Thymus (tissue), 11 donors: ENCODE data around the gene GARRE1. TPM values are rescaled to one million over a fixed set of nuclear protein-coding genes. Genes with fewer than 3 reads are reported as not detected.
A peak's percentile ranks its signal among the peaks of the same experiment; 100 is the strongest.
"Not testable (repeated sequence)": the region's sequence is repeated elsewhere in the genome, so short reads cannot be mapped to it uniquely, and the experiment has no call there.

Source experiments
- DNase-seq, 9 donors: peaks; one replicate each; pipeline ENCODE4 v3.0.0-alpha.2; 2013; ENCODE audit warnings: low spot score in 9 of 9, low read depth in 6 of 9, missing footprints in 1 of 9
- H3K27ac ChIP-seq, 2 donors: one replicate each; pipeline ENCODE4 v1.5.1; 2013; ENCODE audit warnings: control low read depth in 1 of 2, low read depth in 1 of 2, low read length in 1 of 2, mild to moderate bottlenecking in 1 of 2, moderate library complexity in 1 of 2
- H3K27me3 ChIP-seq, 2 donors: one replicate each; pipeline ENCODE4 v1.5.1; 2013; ENCODE audit warnings: low read length in 1 of 2; ENCODE audit not compliant: control insufficient read depth in 2 of 2, insufficient read depth in 1 of 2
- H3K36me3 ChIP-seq, 2 donors: one replicate each; pipeline ENCODE4 v1.5.1; 2013; ENCODE audit warnings: low read length in 1 of 2, mild to moderate bottlenecking in 1 of 2, moderate library complexity in 1 of 2; ENCODE audit not compliant: control insufficient read depth in 2 of 2, insufficient read depth in 2 of 2
- H3K4me1 ChIP-seq, 2 donors: one replicate each; pipeline ENCODE4 v1.5.1; 2013; ENCODE audit warnings: low read length in 2 of 2; ENCODE audit not compliant: control insufficient read depth in 2 of 2, insufficient read depth in 2 of 2
- H3K4me3 ChIP-seq, 2 donors: one replicate each; pipeline ENCODE4 v1.5.1; 2013; ENCODE audit warnings: low read length in 2 of 2, control low read depth in 1 of 2, mild to moderate bottlenecking in 1 of 2
- H3K9me3 ChIP-seq, 2 donors: one replicate each; pipeline ENCODE4 v1.5.1; 2013; ENCODE audit warnings: low read length in 1 of 2, mild to moderate bottlenecking in 1 of 2; ENCODE audit not compliant: control insufficient read depth in 2 of 2, insufficient read depth in 1 of 2
- WGBS: extraction: QIAGEN DNeasy Blood & Tissue Kit; methylation state at CpG from one replicate; pipeline ENCODE4 v1.1.7; 2013; 5-methylcytosine and 5-hydroxymethylcytosine counted together
- polyA plus RNA-seq: library from polyadenylated mRNA; stranded (reverse); fragments of 200-250 nt; gene quantifications from one replicate; pipeline ENCODE4 v1.2.3, GENCODE V29; 2013
- total RNA-seq: library from RNA; stranded (reverse); fragments of 120-200 nt; gene quantifications from one replicate; pipeline ENCODE4 v1.2.4, GENCODE V29; 2013
- donor health status: healthy.

GARRE1 gene
- total and polyA plus RNA-seq, 2 donors: 7.4 to 12.3 TPM

DNA sequence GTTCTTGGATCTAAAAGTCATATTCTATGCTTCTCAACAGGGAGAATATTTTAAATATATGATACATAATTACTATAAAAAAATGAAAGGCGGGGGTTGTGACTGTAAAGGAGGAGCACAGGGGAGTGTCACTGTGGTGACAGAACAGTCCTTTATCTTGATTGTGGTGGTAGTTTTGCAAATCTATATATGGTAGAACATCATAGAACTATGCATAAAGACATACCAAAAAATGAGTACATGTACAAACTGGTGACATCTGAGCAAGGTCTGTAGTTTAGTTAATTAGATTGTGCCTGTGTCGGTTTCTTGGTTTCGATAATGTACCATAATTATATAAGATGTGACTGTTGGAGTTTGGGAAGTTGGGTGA lies 38.7 kb upstream of the GARRE1 start:
- DNase-seq: no peak
- Histone ChIP-seq H3K27ac (no peak overlapping the region), H3K36me3 (peaks cover 12 to 56% of the 10 kb centered on the region in 2 donors), H3K9me3 (no peaks in the 10 kb centered on the region), H3K4me1 (peaks cover 5 to 6% of the 10 kb centered on the region in 2 donors), H3K4me3 (no peak overlapping the region), H3K27me3 (no peaks in the 10 kb centered on the region)
- WGBS: 96% methylated on average over 3 of the region's 3 CpGs

DNA sequence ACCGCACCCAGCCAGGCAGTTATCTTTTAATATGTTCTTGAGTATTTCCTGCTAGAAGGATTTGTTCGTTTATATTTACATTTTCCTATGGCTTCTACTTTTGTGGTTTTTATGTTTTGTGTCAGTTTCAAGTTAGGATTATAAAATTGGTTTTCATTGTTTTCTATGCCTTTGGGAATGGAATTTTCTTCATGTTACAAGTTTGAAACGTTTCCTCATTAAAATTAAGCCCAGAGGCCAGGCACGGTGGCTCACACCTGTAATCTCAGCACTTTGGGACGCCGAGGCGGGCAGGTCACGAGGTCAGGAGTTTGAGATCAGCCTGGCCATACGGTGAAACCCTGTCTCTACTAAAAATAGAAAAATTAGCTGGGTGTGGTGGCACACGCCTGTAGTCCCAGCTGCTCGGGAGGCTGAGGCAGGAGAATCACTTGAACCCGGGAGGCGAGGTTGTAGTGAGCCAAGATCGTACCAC lies 37.6 kb upstream of the GARRE1 start:
- not testable (repeated sequence) for H3K27me3 ChIP-seq, H3K4me3 ChIP-seq, H3K4me1 ChIP-seq, H3K27ac ChIP-seq, DNase-seq, H3K9me3 ChIP-seq
- 96% methylated on average over 14 of the region's 14 CpGs for WGBS
- peaks cover 16 to 59% of the 10 kb centered on the region in 2 donors for H3K36me3 ChIP-seq

DNA sequence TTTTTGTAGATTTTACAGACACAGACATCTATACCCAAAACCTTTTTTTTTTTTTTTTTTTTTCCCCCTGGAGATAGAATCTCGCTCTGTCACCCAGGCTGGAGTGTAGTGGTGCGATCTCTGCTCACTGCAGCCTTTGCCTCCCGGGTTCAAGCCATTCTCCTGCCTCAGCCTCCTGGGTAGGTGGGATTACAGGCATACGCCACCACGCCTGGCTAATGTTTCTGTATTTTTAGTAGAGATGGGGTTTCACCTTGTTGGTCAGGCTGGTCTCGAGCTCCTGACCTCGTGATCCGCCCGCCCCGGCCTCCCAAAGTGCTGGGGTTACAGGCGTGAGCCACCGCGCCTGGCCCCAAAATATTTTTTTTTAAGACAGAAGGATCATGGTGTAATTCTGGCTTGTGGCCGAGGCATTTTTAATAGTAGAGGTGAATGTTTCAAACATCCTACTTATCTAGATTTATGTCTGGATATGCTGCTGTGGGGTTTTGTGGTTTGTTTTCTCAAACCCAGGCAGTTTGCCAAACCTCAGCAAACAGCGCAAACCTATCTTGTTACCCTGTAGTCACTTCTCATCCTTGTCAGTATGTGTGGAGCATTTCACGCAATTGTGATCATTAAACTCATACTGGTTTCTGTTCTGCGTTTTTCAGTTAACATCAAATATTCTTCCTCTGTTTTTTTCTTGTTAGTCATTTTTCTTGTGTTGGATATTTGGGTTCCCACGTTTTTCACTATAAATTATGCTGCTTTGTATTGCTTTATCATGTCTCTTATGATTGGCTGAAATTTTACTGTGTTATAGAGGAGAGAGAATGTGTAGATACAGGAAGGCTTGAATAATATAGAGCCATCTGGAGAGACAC lies 36.2 kb upstream of the GARRE1 start:
- H3K36me3 ChIP-seq: peaks cover 24 to 62% of the 10 kb centered on the region in 2 donors
- H3K27me3 ChIP-seq: no peaks in the 10 kb centered on the region
- no peaks in the 10 kb centered on the region for H3K9me3 ChIP-seq
- peaks cover 5 to 6% of the 10 kb centered on the region in 2 donors for H3K4me1 ChIP-seq
- H3K27ac ChIP-seq: no peak overlapping the region
- H3K4me3 ChIP-seq: no peak overlapping the region
- WGBS: 28% methylated on average over 18 of the region's 18 CpGs
- DNase-seq: peak in 6 of 9 donors; percentile 8 to 63 (median 22)

DNA sequence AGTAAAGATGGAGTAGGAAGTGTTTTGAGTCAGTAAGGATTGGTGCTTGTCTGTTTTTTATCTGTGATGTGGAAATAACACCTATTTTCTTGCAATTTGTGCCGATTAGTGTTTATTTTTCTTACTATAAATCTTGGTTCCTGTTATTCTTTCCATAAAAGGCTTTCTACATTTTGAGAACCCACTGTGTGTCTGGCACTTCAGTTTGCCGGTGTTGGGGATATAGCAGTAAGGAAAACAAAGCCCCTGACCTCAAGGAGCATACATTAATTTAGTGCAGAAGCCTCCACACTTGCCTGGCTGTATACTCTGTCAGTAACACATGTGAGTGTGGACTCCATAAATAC lies 35.6 kb upstream of the GARRE1 start:
- 83% methylated on average over 2 of the region's 2 CpGs for WGBS
- Histone ChIP-seq H3K9me3 (no peaks in the 10 kb centered on the region), H3K27ac (no peak overlapping the region), H3K36me3 (peaks cover 26 to 67% of the 10 kb centered on the region in 2 donors), H3K27me3 (no peaks in the 10 kb centered on the region), H3K4me3 (no peak overlapping the region), H3K4me1 (peaks cover 5 to 6% of the 10 kb centered on the region in 2 donors)
- no peak for DNase-seq

DNA sequence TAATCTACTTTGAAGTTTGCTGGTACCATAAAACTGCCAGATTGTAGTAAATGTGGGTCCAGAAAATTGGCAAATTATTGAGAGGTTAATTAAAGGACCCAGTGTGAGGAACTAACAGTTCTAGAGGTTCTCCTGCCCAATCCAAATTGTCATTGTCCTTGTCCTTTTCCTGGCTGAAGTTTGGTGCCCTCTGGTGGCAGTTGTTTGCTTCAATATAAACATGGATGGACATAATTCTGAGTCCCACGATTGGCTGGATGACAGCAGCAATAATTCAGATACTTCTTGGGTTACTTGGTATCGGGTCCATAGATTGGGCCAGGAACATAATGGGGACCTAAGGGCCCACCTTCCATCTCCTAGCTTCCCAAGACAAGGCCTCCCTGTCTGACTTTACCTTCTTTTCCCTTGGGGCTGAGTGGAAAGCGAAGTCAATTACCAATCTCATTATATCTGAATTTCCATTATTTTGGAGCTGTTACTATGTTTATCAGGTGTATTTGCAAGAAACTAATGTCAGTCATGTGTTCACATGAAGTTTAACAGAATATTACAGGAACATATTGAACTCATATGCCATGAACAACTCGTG lies 33.8 kb upstream of the GARRE1 start:
- H3K4me1 ChIP-seq: peaks cover 5 to 6% of the 10 kb centered on the region in 2 donors
- H3K27me3 ChIP-seq: no peaks in the 10 kb centered on the region
- no peak overlapping the region for H3K27ac ChIP-seq
- WGBS: 78% methylated on average over 4 of the region's 4 CpGs
- peaks cover 36 to 70% of the 10 kb centered on the region in 2 donors for H3K36me3 ChIP-seq
- no peak overlapping the region for H3K4me3 ChIP-seq
- H3K9me3 ChIP-seq: no peaks in the 10 kb centered on the region
- peak in 8 of 9 donors; percentile 19 to 70 (median 45) for DNase-seq

DNA sequence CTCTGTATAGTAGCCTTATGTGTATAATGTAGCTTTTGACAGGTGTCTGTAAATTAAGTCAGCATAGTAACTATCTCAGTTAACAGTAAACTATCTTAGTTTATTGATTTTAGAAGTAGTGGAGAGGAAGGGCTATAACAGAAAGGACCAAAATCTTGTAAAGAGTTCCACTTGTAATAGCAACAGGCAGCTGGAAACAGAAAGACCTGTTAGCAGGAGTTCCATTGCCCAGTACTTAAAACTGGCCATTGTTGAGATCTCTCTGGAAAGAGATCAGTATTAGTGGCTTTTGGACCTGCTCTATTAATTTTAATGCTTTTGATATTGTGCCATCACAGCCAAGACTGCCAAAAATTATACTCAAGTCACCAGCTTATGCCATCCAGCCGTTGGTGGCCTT lies 32.0 kb upstream of the GARRE1 start:
- WGBS: 99% methylated on average over 1 of the region's 1 CpG
- no peak overlapping the region for H3K27ac ChIP-seq

DNA sequence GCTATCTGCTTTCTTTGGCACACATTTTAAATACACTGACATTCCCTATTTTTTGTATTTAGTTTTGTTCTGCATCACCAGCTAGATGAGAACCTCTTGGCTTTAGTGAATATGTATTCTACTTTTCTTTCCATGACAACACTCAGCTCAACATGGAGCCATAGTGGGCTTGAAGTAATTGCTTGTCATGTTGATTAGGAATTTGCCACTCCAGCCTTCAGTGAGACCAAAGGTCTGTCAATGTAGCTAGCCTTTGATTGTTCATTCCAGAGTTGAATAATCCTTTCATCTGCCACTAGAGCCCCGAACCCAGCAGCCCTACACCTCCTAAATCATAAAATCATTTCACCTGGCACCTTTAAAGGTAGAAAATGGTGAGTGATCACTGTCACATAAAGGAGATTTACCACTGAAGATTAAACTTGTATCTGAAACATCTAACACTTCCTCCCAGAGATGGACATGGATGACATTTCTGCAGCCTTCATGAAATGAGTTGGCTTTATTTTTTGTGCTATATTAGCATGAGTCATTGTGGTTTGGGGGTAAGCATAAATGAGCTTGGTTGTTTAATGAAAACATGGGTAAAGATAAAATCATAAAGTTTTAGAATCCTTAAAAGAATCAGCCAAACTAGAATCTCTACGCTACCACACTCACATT lies 29.2 kb upstream of the GARRE1 start:
- no peak overlapping the region for H3K27ac ChIP-seq
- H3K27me3 ChIP-seq: no peaks in the 10 kb centered on the region
- no peaks in the 10 kb centered on the region for H3K4me1 ChIP-seq
- H3K36me3 ChIP-seq: peaks cover 53 to 86% of the 10 kb centered on the region in 2 donors
- 95% methylated on average over 2 of the region's 2 CpGs for WGBS
- H3K9me3 ChIP-seq: no peaks in the 10 kb centered on the region
- DNase-seq: no peak
- H3K4me3 ChIP-seq: no peak overlapping the region

More for the DNA sequence above, 32.0 kb upstream of the GARRE1 start:
- no peaks in the 10 kb centered on the region for H3K9me3 ChIP-seq
- peaks cover 5 to 6% of the 10 kb centered on the region in 2 donors for H3K4me1 ChIP-seq
- DNase-seq: no peak
- H3K4me3 ChIP-seq: no peak overlapping the region
- H3K27me3 ChIP-seq: no peaks in the 10 kb centered on the region
- H3K36me3 ChIP-seq: peaks cover 40 to 78% of the 10 kb centered on the region in 2 donors

DNA sequence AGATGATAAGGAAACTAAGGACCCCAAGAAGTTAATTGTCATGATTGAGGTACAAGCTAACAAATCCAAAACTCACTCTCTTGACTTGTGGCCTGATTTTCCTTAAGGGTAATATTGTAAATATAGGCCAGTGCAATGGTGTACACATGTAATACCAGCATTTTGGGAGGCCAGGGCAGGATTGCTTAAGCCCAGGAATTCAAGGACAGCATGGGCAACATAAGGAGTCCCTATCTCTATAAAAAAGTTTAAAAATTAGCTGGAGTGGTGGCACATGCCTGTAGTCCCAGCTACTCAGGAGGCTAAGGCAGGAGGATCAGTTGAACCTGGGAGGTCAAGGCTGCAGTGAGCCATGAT lies 28.7 kb upstream of the GARRE1 start:
- Histone ChIP-seq H3K27me3 (no peaks in the 10 kb centered on the region), H3K9me3 (no peaks in the 10 kb centered on the region), H3K27ac (no peak overlapping the region), H3K36me3 (peaks cover 55 to 85% of the 10 kb centered on the region in 2 donors), H3K4me3 (no peak overlapping the region), H3K4me1 (no peaks in the 10 kb centered on the region)
- no peak for DNase-seq

DNA sequence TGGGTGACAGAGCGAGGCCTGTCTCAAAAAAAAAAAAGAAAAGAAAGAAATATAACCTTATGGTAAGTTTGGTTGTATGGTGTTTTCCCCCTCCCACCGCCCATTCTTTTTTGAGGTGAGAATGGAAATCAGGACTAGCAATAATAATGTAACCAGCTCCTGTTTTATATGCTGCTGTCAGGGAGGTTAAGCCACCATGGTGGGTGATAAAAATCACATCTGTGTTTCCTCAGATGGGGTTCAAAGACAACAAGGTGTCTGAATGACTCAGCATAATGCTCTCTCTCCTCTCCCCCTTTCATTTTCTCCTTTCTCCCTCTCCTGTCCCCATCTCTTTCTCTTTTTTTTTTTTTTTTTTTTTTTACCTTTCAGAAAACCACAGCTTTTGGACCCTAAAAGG lies 28.3 kb upstream of the GARRE1 start:
- no peaks in the 10 kb centered on the region for H3K9me3 ChIP-seq
- no peaks in the 10 kb centered on the region for H3K4me1 ChIP-seq
- H3K27ac ChIP-seq: no peak overlapping the region
- WGBS: 86% methylated on average over 2 of the region's 2 CpGs
- DNase-seq: peak in 1 of 9 donors; percentile 12
- H3K4me3 ChIP-seq: no peak overlapping the region
- H3K27me3 ChIP-seq: no peaks in the 10 kb centered on the region
- H3K36me3 ChIP-seq: peaks cover 55 to 84% of the 10 kb centered on the region in 2 donors
